RWPE2 (cell line): Measurements from ENCODE around the gene GJA5.

Source experiments
- ATAC-seq: fragments of 200-7000 bp; cut with Tn5 transposase; 3 replicates; pipeline ENCODE4 v1.9.1; 2021; ENCODE audit warnings: low read depth
- DNase-seq: peaks from one replicate; pipeline ENCODE4 v3.0.0-alpha.2; 2020; ENCODE audit warnings: low spot score
- H3K27ac ChIP-seq: fragments of 450-650 bp; 2 replicates; pipeline ENCODE4 v1.5.1; 2017; ENCODE audit warnings: mild to moderate bottlenecking; ENCODE audit not compliant: poor library complexity, severe bottlenecking
- H3K27me3 ChIP-seq: fragments of 250-450 bp; sonication (Bioruptor Pico); 2 replicates; pipeline ENCODE4 v1.5.1; 2021; ENCODE audit warnings: mild to moderate bottlenecking, moderate library complexity; ENCODE audit not compliant: insufficient read depth, poor library complexity, severe bottlenecking
- H3K36me3 ChIP-seq: fragments of 250-450 bp; sonication (Bioruptor Pico); 2 replicates; pipeline ENCODE4 v1.5.1; 2020; ENCODE audit warnings: low read depth, mild to moderate bottlenecking, moderate library complexity
- H3K4me1 ChIP-seq: fragments of 250-450 bp; sonication (Bioruptor Pico); 2 replicates; pipeline ENCODE4 v1.5.1; 2021; ENCODE audit warnings: mild to moderate bottlenecking, moderate library complexity; ENCODE audit not compliant: insufficient read depth, poor library complexity, severe bottlenecking
- H3K4me3 ChIP-seq: fragments of 250-450 bp; sonication (Bioruptor Pico); 2 replicates; pipeline ENCODE4 v1.5.1; 2021; ENCODE audit warnings: mild to moderate bottlenecking, moderate library complexity; ENCODE audit not compliant: severe bottlenecking
- H3K9me3 ChIP-seq: fragments of 250-450 bp; sonication (Bioruptor Pico); 2 replicates; pipeline ENCODE4 v1.5.1; 2021; ENCODE audit warnings: mild to moderate bottlenecking, moderate library complexity; ENCODE audit not compliant: severe bottlenecking
- TF ChIP-seq, protein P1 (sequence below): fragments of 450-650 bp; IDR thresholded peaks from one replicate; pipeline ENCODE4 v1.5.1; 2017; ENCODE audit warnings: mild to moderate bottlenecking, moderate library complexity; ENCODE audit not compliant: poor library complexity, severe bottlenecking

The GJA5 gene

DNA sequence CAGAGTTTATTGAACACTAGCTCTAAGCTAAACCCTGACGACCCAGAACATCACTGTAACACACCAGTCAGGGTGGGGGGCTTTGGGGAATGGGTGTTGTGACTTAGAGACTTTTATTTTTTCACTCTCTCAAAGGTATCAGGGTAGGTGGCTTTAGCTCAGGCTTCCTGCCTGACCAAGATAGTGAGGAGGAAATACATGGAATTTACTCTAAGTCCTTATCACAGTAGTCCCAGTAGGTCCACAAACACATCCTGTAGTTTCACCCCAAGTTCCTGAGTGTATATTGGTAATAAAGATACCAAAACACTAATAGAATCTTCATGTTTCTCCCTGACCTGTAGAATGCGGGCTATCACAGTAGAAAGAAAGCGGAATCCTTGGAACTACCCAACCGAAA is 15.1 kb downstream of the GJA5 start:
- Histone ChIP-seq H3K27ac (no peak overlapping the region), H3K9me3 (no peaks in the 10 kb centered on the region), H3K27me3 (no peaks in the 10 kb centered on the region), H3K4me1 (peaks cover 6% of the 10 kb centered on the region), H3K36me3 (no peaks in the 10 kb centered on the region), H3K4me3 (no peak overlapping the region)
- ATAC-seq (no peak), DNase-seq (no peak)
- TF ChIP-seq, protein P1, sequence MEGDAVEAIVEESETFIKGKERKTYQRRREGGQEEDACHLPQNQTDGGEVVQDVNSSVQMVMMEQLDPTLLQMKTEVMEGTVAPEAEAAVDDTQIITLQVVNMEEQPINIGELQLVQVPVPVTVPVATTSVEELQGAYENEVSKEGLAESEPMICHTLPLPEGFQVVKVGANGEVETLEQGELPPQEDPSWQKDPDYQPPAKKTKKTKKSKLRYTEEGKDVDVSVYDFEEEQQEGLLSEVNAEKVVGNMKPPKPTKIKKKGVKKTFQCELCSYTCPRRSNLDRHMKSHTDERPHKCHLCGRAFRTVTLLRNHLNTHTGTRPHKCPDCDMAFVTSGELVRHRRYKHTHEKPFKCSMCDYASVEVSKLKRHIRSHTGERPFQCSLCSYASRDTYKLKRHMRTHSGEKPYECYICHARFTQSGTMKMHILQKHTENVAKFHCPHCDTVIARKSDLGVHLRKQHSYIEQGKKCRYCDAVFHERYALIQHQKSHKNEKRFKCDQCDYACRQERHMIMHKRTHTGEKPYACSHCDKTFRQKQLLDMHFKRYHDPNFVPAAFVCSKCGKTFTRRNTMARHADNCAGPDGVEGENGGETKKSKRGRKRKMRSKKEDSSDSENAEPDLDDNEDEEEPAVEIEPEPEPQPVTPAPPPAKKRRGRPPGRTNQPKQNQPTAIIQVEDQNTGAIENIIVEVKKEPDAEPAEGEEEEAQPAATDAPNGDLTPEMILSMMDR, result no peak

DNA sequence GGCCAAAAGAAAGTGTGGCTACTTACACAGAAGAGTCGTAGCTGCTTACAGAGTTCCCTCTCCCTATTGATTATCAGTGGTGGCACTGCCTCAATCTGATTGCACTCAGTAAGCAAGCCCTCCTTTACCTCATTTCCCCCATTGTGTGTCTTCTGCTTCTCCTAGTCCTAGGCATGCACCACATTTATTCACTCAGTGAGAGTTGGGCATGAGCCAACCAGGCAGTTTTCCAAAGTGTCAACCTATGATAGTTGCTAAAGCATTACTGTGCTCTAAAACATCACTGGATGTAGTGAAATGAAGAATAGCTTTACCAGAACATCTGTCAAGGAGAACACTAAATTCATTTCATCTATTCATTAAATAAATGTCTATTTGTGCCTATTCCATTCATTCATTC is 19.3 kb downstream of the GJA5 start:
- H3K27ac ChIP-seq, result no peak overlapping the region
- H3K36me3 ChIP-seq, result no peaks in the 10 kb centered on the region
- DNase-seq, result no peak
- H3K27me3 ChIP-seq, result no peaks in the 10 kb centered on the region
- no peaks in the 10 kb centered on the region for H3K9me3 ChIP-seq
- no peaks in the 10 kb centered on the region for H3K4me1 ChIP-seq
- TF ChIP-seq, protein P1, result no peak
- no peak overlapping the region for H3K4me3 ChIP-seq
- no peak for ATAC-seq

DNA sequence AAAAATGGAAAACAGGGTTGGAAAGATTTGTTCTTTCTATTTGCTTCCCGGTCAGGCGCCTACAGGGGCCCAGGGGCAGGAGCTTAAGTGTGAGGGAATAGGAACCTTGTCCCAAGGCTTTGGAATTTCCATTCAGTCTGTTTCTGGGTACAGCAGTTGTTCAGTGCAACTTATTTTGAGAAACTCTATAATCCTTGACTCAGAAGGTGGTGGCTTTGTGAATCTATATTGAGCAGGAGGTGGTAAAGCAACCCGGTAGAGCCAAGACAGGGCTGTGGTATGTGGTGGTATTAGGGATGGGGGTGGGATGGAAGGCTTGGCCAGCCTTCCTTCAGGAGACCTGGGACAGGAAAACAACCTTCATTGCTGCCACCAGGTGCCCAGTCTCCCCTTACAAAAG is 20.0 kb downstream of the GJA5 start:
- no peak for DNase-seq
- Histone ChIP-seq H3K4me1 (no peaks in the 10 kb centered on the region), H3K9me3 (no peaks in the 10 kb centered on the region), H3K4me3 (no peak overlapping the region), H3K27me3 (no peaks in the 10 kb centered on the region), H3K27ac (no peak overlapping the region), H3K36me3 (no peaks in the 10 kb centered on the region)
- ATAC-seq, result no peak
- TF ChIP-seq, protein P1, result no peak

DNA sequence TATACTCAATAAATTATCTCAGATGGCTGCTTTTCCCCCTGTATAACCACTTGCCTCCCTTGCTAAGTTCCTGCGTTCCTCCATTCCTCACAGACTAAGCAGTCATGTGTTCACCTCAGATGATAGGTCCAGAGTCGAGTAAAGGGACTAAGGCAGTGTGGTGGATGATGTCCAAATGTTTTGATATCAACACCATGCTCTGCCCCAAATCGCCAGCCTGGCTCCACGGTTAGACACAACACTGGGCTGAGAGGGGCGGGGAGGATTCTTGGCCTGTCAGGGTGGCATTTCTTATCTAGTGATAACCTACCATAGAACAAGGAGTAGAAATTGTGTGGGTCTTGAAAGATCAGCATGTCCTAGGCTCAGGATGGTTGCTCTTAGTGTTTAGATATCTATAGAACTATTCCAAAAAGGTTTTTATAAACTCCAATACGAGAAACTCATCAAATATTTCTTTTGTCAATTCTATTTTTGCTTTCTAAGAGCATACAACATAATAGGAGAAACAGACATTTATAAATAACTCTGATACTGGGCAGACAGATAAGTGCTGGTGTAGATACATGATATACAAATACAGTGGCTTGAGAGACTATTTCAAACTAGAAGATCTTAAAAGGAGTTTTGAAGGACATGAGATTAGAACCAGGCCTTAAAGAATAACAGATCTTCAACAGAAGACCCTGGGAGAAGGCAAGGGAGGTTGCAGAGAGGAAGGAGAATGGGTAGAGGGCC is 21.5 kb downstream of the GJA5 start:
- ATAC-seq, result no peak
- H3K4me1 ChIP-seq, result no peaks in the 10 kb centered on the region
- no peaks in the 10 kb centered on the region for H3K36me3 ChIP-seq
- no peaks in the 10 kb centered on the region for H3K27me3 ChIP-seq
- H3K4me3 ChIP-seq, result no peak overlapping the region
- H3K9me3 ChIP-seq, result no peaks in the 10 kb centered on the region
- H3K27ac ChIP-seq, result no peak overlapping the region
- DNase-seq, result no peak
- TF ChIP-seq, protein P1, result no peak

DNA sequence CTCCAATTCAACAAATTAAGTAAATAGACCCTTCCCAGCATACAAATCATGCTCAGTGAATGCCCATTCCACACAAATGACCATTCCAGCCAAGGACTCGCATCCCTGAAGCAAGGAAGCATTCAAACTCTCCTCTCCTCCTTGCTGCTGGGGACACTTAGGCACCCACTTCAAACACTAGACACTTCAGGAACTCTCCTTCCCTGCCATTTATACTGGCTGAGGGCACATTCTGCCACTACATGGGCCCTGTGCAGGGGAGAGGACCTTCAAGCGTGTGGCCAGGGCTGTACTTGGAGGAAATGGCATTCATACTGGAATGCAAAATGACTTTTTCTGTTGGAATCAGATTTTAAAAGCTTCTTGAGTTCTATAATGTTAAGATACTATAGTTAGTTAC is 22.3 kb downstream of the GJA5 start:
- Histone ChIP-seq H3K4me1 (no peaks in the 10 kb centered on the region), H3K36me3 (no peaks in the 10 kb centered on the region), H3K4me3 (no peak overlapping the region), H3K9me3 (no peaks in the 10 kb centered on the region), H3K27me3 (no peaks in the 10 kb centered on the region), H3K27ac (no peak overlapping the region)
- TF ChIP-seq, protein P1, result no peak
- no peak for DNase-seq
- no peak for ATAC-seq
